Endodermal cell (in vitro differentiated cells): ENCODE measurements around the gene RPTOR. TPM values are rescaled to one million over a fixed set of nuclear protein-coding genes. Genes with fewer than 3 reads are reported as not detected.

Source experiments
- DNase-seq: peaks from one replicate; pipeline ENCODE4 v3.0.0-alpha.2; 2017
- H3K27ac ChIP-seq: 2 replicates; pipeline ENCODE4 v1.5.1; 2013; ENCODE audit warnings: mild to moderate bottlenecking, low read depth, low read length, moderate library complexity
- H3K27me3 ChIP-seq: 2 replicates; pipeline ENCODE4 v1.6.1; 2013; ENCODE audit warnings: mild to moderate bottlenecking, low read length, moderate library complexity; ENCODE audit not compliant: insufficient read depth, control insufficient read depth, poor library complexity, severe bottlenecking
- H3K36me3 ChIP-seq: 2 replicates; pipeline ENCODE4 v1.7.0; 2013; ENCODE audit warnings: mild to moderate bottlenecking, low read length, moderate library complexity; ENCODE audit not compliant: control insufficient read depth, insufficient read depth
- H3K4me1 ChIP-seq: one replicate; pipeline ENCODE4 v1.7.0; 2013; ENCODE audit warnings: low read length; ENCODE audit not compliant: control insufficient read depth, insufficient read depth
- H3K4me3 ChIP-seq: 2 replicates; pipeline ENCODE4 v1.5.1; 2013; ENCODE audit warnings: mild to moderate bottlenecking, low read length, moderate library complexity
- H3K9ac ChIP-seq: 2 replicates; pipeline ENCODE4 v1.6.1; 2013; ENCODE audit warnings: mild to moderate bottlenecking, low read length, moderate library complexity; ENCODE audit not compliant: poor library complexity, severe bottlenecking; ENCODE audit errors: extremely low read depth
- H3K9me3 ChIP-seq: 2 replicates; pipeline ENCODE4 v1.6.1; 2013; ENCODE audit warnings: mild to moderate bottlenecking, low read length, moderate library complexity; ENCODE audit not compliant: control insufficient read depth
- H3K27ac Mint-ChIP-seq: 2 replicates; pipeline ENCODE4 v1.8.0; 2020; ENCODE audit warnings: mixed read lengths
- H3K27me3 Mint-ChIP-seq: 2 replicates; pipeline ENCODE4 v1.8.0; 2021; ENCODE audit warnings: mild to moderate bottlenecking, mixed read lengths; ENCODE audit not compliant: insufficient read depth
- H3K36me3 Mint-ChIP-seq: 2 replicates; pipeline ENCODE4 v1.8.0; 2020; ENCODE audit warnings: low read depth, mixed read lengths
- H3K4me1 Mint-ChIP-seq: 2 replicates; pipeline ENCODE4 v1.8.0; 2020; ENCODE audit warnings: mixed read lengths
- H3K4me3 Mint-ChIP-seq: 2 replicates; pipeline ENCODE4 v1.8.0; 2020; ENCODE audit warnings: mild to moderate bottlenecking, moderate library complexity, mixed read lengths
- H3K9me3 Mint-ChIP-seq: 2 replicates; pipeline ENCODE4 v1.8.0; 2020; ENCODE audit warnings: mild to moderate bottlenecking, mixed read lengths
- CTCF ChIP-seq: fragments of 200-600 bp; sonication (generic); conservative IDR thresholded peaks from 2 replicates; pipeline ENCODE4 v1.5.0; 2021; ENCODE audit warnings: antibody characterized with exemption, mild to moderate bottlenecking
- WGBS, 2 experiments: methylation state at CpG; one replicate each; pipeline versions ENCODE4 v1.1.5 to v1.1.7; 2013; ENCODE audit warnings: missing lambda C conversion rate in 2 of 2, mixed read lengths in 1 of 2; ENCODE audit not compliant: insufficient coverage in 1 of 2, insufficient read length in 1 of 2; 5-methylcytosine and 5-hydroxymethylcytosine counted together
- total RNA-seq, 2 donors: library from RNA; stranded (reverse); fragmentation: NEBNext Ultra II Directional in 1 of 2; extraction: Animal tissue kit (Norgen Biotek cat#: 25700) in 1 of 2; gene quantifications; 2 replicates in 1 of 2; 3 replicates in 1 of 2; pipeline ENCODE4 v1.2.1, GENCODE V29; 2021

The RPTOR gene
- total RNA-seq, 2 donors from 2014 or later, result 45.1 to 53.4 TPM

GRCh38 chr17:80609757-80610156 is 65.1 kb downstream of the RPTOR start:
- Mint-ChIP-seq H3K9me3 (no peaks in the 10 kb centered on the region), H3K27ac (no peak overlapping the region), H3K4me1 (peaks cover 29% of the 10 kb centered on the region), H3K27me3 (no peaks in the 10 kb centered on the region), H3K36me3 (peaks cover 6% of the 10 kb centered on the region), H3K4me3 (no peak overlapping the region)
- WGBS, 2 experiments, result 93 to 95% methylated on average over 5 of the region's 5 CpGs
- H3K4me3 ChIP-seq, result no peak overlapping the region
- no peak overlapping the region for H3K27ac ChIP-seq
- no peaks in the 10 kb centered on the region for H3K27me3 ChIP-seq
- TF ChIP-seq CTCF, result no peak
- H3K4me1 ChIP-seq, result no peaks in the 10 kb centered on the region
- H3K36me3 ChIP-seq, result no peaks in the 10 kb centered on the region
- no peaks in the 10 kb centered on the region for H3K9me3 ChIP-seq
- DNase-seq, result no peak
- H3K9ac ChIP-seq, result no peak overlapping the region

- H3K9me3 Mint-ChIP-seq, result no peaks in the 10 kb centered on the region
- H3K27ac ChIP-seq, result no peak overlapping the region
- no peak overlapping the region for H3K9ac ChIP-seq
- peaks cover 21% of the 10 kb centered on the region for H3K4me1 Mint-ChIP-seq
- H3K4me1 ChIP-seq, result no peaks in the 10 kb centered on the region
- no peaks in the 10 kb centered on the region for H3K27me3 ChIP-seq
- H3K27ac Mint-ChIP-seq, result no peak overlapping the region
- no peak for TF ChIP-seq CTCF
- no peaks in the 10 kb centered on the region for H3K27me3 Mint-ChIP-seq
- no peak for DNase-seq
- H3K36me3 Mint-ChIP-seq, result no peaks in the 10 kb centered on the region
- H3K4me3 ChIP-seq, result no peak overlapping the region
- WGBS, 2 experiments, result 89 to 100% methylated on average over 1 of the region's 1 CpG
- H3K36me3 ChIP-seq, result no peaks in the 10 kb centered on the region
- H3K9me3 ChIP-seq, result no peaks in the 10 kb centered on the region
- H3K4me3 Mint-ChIP-seq, result no peak overlapping the region
Measured at GRCh38 chr17:80611816-80612215, 67.2 kb downstream of the RPTOR start.

GRCh38 chr17:80612997-80613731 is 68.5 kb downstream of the RPTOR start:
- Histone ChIP-seq H3K27ac (no peak overlapping the region), H3K36me3 (no peaks in the 10 kb centered on the region), H3K4me3 (no peak overlapping the region), H3K27me3 (no peaks in the 10 kb centered on the region), H3K4me1 (no peaks in the 10 kb centered on the region), H3K9me3 (no peaks in the 10 kb centered on the region), H3K9ac (no peak overlapping the region)
- TF ChIP-seq CTCF, result no peak
- H3K27ac Mint-ChIP-seq, result no peak overlapping the region
- H3K27me3 Mint-ChIP-seq, result no peaks in the 10 kb centered on the region
- peaks cover 16% of the 10 kb centered on the region for H3K4me1 Mint-ChIP-seq
- 95% methylated on average over 9 to 15 of the region's 15 CpGs for WGBS, 2 experiments
- no peak for DNase-seq
- no peak overlapping the region for H3K4me3 Mint-ChIP-seq
- H3K9me3 Mint-ChIP-seq, result no peaks in the 10 kb centered on the region
- H3K36me3 Mint-ChIP-seq, result no peaks in the 10 kb centered on the region
